ENCODE results near the gene LHX5.

LHX5 gene

DNA sequence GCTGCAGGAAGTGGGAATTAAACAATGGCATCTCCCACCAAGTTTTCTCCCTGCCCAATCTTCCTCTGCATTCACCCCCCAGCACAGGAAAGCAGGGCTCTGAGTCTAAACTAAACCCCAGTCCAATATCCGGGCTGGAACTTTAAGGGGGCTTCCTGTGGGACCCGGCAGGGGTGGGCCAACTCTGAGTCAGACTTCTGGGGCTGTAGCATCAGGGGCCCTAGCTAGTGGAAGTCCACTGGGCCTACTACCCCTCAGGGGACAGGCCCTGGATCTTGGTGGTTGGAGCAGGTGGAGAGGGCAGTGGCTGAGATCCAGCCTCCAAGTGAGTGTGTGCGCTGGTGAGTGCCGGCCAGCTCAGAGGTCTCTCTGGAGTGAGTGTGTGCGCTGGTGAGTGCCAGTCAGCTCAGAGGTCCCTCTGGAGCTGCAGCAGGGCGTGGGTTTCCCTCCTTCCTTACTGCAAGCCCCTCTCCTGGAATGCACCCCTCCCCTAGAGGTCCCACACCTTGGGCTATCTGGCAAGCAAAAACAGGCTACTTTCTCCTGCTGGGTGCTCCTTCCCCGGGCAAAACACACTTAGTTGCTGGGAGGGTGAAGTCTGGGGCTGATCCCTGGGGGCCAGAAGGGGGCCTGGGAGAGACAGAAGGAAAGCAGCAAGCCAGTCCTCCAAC lies 5.6 kb upstream of the LHX5 start:
- DNase-seq: no peak

DNA sequence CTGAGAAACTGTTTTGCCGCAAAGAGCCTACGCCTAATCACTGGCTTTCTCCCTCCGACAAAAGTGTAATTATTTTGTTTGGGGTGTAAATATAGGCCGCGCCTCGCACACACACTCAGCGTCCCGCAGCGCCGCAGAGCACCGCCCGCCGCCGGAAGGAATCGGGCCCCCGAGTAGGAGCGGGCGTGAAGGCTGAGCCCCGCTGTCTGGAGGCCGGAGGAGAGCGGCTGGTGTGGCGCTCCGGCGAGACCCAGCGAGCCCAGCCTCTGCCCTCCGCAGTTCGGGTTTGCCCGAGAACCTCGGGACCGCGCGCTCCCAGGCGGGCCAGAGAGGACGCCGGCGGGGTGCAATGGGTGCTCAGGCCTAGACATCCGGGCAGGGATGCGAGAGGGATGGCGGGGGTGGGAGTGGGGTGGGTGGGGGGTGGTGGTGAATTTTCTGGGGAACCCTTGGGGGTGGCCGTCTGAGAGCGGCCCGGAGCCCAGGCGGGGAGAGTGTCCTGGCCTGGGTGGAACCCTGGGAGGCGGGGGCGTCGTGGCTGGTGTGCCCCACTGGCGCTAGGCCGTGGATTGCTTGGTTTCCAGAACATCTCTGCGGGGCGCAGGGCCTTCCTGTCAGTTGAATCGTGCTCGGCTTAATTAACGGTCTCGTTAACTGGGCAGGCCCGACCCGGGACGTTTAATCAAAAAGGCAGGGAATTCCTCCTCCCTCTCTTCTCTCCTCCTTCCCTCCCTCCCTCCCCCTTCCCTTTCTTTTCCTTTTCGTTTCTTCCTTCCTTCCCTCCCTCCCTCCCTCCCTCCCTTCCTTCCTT lies 4.7 kb upstream of the LHX5 start:
- peak; percentile 61 for DNase-seq

DNA sequence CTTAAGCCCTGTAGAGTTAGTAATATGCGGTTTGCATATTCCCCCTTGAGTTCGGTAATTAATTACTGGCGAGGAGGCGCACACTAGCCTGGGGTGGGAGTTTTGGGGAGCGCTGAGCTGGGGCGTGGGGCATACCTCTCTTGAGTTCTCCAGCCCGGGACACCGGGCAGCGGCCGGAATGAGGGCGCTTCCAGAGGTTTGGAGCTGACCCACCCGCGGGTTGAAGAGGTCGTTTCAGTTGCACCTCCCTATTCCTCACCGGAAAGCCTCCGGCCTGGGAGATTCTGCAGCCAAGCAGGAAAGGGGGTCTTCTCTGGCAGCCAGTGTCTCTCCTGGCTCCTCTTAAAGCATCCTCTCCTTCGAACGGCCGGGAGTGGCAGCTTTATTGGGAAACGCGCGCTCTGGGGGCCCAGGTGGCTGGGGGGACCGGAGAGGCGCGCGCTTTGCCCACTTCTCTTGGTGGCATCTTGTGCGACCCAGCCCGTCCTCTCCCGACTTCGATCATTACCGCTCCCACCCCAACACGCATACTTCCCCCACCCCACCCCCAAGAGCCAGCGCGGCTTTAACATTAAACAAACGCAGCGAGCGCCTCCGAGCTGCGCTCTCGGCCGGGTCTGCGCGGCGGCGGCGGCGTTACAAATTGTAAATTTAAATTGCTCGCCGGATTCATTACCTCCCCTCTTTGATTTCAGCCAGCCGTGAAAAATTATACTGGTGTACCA lies 3.9 kb upstream of the LHX5 start:
- peak; percentile 36 for DNase-seq

DNA sequence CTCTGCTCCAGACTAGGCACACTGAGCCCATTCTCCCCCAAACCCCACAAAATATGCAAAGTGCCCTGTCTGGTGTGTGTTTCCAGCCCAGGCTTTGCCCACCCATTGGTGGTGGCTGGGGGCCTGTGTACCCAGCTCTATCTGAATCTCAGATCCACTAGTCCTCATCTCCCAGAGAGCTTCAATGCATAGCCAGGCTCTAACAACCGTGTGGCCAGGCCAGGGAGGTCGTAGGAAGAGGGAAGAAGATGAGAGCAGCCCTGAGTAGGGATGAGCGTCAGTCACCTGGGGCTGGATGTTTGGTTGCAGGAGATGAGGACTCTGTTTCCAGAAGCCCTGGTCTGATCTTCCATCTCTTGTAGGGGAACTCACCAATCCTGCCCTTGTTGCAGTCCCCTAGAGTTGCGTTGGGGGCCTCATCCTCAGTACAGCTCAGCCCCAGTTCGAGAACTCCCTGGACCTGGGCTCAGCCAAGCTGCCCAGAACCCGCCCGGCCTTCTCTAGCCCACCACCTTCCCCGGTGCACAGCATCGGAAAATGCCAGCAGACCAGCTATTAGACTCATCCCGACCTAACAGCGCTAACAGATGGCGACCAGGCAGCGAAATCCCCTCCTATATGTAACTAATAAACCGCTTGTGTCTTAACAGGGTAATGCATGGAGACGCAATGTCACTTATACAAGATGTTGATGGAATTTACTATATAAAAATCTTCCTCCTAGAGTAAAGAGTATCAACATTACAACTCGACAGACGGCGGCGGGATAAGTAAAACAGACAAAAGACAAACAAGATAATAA lies 3.2 kb upstream of the LHX5 start:
- DNase-seq: peak; percentile 48

DNA sequence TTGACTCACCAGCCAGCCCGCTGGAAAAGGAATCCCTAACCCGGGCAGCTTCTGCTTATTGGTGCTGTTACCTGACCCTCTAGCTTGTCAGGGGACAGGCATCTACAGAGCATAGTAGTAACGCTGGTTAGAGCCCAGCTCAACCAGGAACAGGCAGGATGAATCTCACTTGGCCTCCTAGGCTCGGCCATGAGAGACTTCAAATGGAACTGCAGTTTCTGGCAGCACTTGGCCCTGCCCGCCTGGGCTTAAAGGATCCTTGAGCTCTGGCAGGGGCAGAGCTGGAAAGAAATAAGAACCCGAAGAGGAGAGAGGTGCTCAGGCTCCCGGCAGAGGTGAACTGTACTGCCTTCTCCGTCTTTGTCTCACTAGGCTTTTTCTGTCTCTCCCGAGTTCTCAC lies 2.3 kb upstream of the LHX5 start:
- DNase-seq: peak; percentile 36

DNA sequence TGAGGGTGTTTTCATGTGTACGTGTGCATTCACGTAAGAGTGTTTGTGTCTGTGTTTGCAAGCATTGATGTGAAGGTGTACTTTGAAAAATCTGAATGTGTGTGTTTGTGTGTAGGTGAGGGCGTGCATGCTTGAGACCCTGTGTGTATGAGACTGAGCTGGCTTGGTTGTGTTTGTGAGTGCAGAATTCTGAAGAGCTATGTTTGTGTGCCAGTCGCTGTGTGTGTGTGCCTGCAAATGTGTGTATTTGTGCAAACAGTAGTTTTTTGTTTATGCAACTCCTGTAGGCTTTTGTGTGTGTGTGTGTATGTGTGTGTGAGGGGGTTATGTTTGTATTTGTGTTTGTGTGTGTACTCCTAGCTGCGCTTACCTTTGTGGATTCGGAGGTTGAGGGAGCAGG lies 1.7 kb upstream of the LHX5 start:
- DNase-seq: no peak

DNA sequence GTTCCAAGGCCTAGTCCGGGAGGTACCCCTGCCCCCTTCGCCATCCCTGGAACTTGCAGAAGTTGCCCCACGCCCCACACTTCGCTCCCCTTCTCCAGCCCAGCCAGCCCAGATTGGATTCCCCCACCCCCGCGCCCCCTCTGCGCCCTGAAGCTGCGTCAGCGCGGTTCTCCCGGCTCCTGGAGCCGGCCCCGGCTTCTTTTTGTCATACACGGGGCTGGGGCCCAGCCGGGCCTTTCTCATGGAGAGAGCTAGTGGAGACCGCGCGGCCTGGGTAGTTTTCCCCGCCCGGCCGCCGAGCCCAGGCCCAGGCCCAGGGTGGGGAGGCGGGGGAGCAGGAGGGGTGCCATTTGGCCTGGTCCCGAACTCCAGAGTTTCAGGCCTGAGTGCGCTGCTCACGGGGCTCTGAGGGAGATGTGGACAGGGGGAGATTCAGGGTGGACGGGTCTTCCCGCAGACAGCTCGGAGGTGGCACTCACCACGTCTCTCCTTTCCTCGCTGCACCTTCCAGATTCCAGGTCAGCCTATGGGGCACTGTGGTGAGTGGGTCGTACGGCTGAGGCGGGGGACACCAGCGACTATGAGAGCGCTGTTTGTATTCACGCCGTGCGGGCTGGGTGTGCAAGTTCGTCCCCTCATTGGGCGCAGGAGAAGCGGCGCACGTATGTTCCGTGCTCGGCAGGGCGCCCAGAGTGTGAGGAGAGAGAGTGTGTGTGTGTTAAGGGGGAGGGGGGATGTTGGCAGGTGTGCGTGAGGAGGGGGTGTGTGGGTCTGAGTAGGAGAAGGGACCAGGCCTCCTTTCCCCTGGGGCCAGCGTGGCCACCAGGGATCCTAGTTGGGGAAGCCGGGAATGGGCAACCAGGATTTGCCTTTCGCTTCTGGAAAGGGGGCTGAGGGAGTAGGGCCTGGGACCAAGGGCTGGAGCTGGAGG lies 785 bp upstream of the LHX5 start:
- DNase-seq: peak; percentile 53

DNA sequence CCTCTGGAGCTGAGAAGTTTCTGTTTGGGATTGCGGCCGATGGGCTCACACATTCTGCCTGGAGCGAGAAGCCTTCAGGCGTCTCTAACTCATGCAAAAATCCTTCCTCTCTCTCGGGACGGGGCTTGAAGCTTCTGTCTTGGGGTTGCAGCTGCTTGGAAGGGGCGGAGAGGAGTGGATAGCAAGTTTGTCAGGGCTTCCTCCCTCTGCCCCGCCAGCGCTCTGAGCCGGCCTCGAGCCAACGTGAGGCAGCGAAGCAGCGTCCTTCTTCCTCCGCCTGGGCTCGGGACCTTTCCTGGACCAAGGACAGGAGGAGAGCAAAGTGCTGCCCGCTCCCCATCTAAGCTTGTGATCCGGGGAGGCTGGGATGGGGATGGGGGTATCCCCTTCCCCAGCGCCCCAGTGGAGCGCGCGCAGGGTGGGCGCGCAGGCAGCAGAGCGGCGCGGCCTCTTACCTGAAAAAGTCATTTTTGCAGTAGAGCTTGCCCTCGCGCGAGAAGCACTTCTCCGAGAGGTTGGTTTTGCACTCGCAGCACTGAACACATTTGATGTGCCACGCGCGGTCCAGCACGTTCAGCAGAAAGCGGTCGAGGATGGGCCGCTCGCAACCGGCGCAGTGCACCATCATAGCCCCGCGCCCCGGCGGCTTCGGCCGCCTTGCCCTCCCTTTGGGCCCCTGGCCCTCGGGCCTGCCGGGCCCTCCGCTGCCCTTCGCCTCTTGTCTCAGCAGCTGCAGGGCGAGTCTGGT lies 626 bp downstream of the LHX5 start:
- peak; percentile 49 for DNase-seq

DNA sequence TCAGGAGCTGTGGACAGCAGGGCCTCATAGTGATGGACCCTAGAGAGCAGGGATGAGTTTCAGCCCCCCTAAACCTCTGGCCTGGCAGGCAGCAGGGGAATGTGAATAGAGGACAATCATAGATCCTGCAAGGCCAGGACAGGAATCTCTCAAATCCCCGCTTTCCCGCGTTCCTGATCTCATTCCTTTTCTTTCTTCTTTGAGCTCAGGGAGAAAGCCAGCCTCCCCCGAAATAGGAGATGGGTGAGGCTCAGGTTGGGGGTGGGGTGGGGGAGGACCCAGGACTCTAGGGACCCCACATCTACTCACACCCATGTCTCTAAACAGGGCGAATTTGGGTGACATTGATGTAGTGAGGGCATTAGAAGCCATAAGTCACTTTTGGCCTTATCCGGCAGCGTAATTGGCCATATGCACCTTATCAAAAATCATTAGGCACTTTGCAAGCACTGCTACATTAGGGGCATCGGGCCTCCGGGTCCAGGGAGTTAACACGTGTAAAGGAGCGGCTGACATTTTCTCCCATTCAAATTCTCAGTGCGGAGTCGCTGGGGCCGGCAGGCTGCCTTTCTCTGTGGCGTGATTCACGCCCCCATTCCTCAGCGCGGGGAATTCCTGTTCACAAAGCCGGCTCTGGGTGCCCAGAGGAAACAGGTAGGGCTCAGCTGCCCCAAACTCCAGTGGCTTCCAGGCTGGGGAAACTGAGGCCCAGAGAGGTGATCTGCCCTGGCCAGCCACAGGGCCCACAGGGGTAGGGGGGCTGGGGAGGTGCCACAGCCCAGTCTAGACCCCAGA lies 1.5 kb downstream of the LHX5 start:
- DNase-seq: no peak

DNA sequence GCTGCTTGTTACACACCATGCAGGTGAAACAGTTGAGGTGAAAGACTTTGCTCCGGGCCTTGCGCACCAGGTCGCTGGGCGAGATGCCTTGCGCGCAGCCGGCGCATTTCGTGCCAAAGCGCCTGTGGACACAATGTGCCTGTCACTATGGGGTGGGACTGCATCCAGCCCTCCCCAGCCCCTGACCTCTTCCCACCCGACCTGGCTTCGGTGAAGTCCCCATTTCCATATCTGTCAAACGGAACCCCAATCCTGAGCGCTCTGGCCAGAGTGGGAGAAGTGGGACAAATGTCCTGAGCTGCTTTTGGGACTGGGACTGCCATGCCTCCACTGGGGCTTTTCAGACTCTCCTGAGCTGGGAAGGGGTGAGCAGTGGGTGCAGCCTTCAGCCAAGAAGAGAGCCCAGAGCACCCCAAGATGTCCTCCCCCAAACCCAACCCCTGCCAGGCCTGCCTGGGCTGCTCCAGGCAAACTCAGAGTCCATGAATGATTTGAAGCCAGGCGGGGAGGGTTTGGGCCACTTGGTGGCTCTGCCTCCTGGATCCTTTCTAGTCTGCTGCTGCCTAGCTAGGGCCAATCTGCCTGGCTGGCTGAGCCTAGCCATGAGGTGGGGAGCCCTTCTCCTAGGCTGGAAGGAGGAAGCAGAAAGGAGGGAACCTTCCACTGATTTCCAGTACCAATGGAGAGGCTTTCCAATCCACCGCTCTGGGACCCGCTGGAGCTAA lies 2.3 kb downstream of the LHX5 start:
- DNase-seq: no peak

DNA sequence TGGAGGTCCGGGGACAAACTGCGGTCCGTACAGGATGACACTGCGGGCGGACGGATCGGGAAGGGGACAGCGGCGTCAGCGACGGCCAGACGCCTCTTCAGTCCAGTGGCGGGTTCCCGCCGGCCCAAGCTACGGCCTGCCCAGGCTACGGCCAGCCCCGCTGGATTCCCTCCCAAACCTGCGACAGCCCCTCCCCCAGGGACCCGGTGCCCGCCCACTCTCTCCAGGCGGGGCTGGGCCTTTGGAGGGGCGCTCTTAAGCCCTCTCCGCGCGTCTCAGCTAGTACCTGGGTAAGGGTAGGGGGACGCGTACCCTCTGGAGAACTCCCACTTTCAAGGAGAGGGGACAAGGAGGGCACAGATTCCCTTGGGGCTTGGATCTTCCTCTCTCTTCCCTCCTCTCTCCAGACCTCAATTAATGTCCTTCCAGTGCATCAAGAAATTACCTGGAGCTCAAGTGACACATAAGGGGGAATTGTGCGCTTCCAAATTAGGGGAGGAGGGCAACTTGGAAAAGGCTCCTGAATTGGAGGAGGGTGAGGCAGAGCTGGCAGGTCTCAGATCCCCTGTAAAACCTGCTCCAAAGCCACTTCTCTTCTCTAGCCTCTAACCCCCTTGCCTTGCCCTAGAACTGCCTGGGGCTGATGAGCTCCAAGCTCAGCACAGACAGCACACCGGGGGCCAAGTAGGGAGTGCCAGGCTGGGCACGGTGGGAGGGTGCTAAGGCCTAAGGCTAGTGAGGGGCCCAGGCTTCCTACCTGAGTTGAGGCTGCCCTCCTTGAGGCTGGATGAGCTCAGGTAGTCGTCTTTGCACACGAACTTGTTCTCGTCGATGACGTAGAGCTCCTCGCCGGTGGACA lies 3.1 kb downstream of the LHX5 start:
- no peak for DNase-seq

DNA sequence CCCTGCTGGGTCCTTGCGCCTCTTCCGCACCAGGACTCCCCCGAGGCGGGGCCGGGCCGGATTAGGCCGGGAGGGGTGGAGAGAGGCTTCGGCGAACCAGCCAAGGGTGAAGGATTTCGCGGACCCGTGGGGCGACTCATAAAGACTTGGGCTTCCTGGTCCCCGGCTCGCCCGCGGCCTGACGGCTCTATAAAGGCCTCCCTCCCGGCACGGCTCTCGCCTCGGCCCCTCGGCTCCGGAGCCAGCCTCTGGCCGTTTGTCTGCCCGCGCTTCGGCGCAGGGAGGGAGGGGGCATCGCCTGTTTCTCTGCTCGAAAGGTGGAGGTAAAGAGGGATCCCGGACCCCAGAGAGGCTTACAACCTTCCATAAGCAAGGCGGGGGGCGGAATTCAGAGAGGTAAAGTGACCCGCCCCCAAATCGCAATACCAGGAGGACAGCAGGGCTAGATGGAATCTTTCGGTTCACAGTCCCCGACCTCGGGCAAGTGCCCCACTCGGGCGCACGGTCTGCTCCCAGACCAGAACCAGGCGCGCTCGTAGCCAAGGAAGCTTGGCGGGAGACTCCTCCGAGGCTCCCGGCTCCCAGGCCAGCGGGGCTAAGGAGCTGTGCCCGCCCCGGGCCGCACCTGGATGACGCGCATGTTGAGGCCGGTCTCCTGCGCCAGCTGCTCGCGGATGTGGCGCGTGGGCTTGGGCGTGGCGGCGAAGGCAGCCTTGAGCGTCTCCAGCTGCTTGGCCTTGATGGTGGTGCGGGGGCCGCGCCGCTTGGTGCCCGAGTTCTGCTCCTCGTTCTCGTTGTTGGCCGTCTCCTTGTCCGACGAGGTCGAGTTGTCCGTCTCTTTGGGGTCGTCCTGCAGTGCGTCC lies 3.9 kb downstream of the LHX5 start:
- peak; percentile 62 for DNase-seq

DNA sequence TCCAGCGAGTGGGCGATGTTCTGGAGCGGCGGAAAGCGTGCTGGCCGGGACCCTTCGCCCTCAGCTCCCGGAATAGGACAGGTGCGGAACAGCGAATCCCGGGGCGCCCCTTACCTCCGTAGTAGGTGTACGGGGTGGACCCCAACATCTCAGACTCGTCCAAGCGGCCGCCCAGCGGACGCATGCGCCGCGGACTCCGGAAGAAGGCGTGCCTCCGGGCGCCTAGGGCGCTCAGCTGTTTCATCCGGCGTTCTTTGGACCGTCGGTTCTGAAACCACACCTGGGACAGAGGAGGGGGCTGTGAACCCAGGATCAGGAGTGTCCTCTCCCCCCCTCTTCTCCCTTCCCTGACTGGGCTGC lies 4.5 kb downstream of the LHX5 start:
- DNase-seq: no peak

DNA sequence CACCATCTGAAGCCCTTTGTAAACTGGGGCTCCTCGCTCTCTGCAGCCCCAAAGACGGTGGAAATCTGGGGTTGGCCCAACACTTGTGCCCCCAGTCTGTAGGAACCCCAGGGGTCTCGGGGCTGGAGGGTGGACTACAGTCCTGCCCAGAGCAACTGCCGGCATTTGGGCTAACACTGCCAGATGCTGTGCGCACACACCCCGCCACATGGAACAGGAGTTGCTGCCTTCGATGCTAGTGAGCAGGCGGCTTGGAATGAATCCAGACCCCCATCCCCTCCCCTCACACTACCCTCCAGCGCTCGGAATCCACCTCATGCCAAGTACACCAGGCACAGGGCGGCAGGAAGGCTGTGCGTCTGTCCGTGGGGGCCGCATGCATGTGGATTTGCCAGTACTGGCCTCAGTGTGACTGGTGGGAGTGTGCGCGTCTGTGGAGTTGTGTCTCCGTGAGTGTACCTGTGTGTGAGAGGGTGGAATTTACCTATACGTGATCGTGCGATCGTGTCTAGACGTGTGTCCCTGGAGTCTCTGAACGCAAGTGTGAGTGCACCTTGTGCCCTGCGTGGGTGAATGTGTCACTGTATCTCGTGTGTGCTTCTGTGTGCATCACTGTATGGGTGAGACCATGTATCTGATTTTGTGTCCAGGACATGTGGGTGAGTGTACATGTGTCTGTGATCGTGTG lies 5.1 kb downstream of the LHX5 start:
- DNase-seq: peak; percentile 38

DNA sequence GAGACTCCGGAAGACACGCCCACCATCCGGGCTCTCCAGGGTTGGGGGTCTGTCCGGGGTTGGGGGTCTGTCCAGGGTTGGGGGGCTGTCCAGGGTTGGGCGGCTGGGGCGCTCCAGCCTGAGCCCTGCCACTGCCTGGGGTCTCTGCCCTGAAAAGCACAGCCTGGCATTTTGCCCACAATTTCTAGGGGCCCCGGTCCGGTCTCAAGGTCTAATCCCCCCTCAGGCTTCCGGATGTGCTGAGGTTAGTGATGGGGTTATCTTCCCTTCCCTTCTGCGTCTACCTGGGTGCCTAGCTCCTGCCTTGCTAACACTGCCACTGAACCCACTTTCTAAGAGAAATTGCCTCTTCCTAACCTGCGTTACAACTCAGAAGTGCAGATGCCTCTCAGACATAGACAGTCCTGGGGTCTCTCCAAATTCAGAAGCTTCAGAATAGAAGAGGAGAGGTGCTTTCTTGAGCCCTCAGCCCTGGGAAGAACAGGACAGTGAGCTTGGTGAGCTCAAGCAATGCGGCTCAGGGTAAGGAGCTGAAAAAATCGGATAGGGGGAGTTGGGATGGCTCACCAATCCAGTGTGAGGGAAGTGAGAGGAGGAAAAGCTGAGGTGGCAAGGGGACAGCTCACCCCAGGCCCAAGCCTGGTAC lies 5.7 kb downstream of the LHX5 start:
- DNase-seq: peak; percentile 49
